Uterus (tissue), 4 donors: ENCODE measurements around the gene CAPZB. TPM values are rescaled to one million over a fixed set of nuclear protein-coding genes. Genes with fewer than 3 reads are reported as not detected.

Experiments
- DNase-seq, 2 donors: peaks; one replicate each; pipeline ENCODE4 v3.0.0-alpha.2; 2019 to 2020
- H3K27ac ChIP-seq, 2 donors: fragments of 200-600 bp; sonication (generic); 1 replicate in 1 of 2; 2 replicates in 1 of 2; pipeline ENCODE4 v1.5.1; 2016 to 2018
- H3K27me3 ChIP-seq, 2 donors: fragments of 200-600 bp; sonication (generic); one replicate each; pipeline ENCODE4 v1.5.1; 2018 to 2019; ENCODE audit warnings: control low read depth in 1 of 2
- H3K36me3 ChIP-seq, 2 donors: fragments of 200-600 bp; sonication (generic); one replicate each; pipeline ENCODE4 v1.5.1; 2019; ENCODE audit warnings: control low read depth in 1 of 2
- H3K4me1 ChIP-seq, 2 donors: fragments of 200-600 bp; sonication (generic); one replicate each; pipeline ENCODE4 v1.5.1; 2018 to 2019; ENCODE audit warnings: control low read depth in 1 of 2
- H3K4me3 ChIP-seq, 2 donors: fragments of 200-600 bp; sonication (generic); 1 replicate in 1 of 2; 2 replicates in 1 of 2; pipeline ENCODE4 v1.5.1; 2018 to 2019; ENCODE audit warnings: mild to moderate bottlenecking in 1 of 2
- H3K9me3 ChIP-seq, 2 donors: fragments of 200-600 bp; sonication (generic); one replicate each; pipeline ENCODE4 v1.5.1; 2019; ENCODE audit warnings: control low read depth in 1 of 2
- POLR2A ChIP-seq, 2 donors: fragments of 450-650 bp; IDR thresholded peaks; one replicate each; pipeline ENCODE4 v1.6.1; 2016; ENCODE audit warnings: antibody characterized with exemption in 2 of 2, mild to moderate bottlenecking in 1 of 2, moderate library complexity in 1 of 2
- intact Hi-C: fragments of 100-400 bp; cut with DNase I; formaldehyde crosslinking; loops from one replicate; pipeline ENCODE4 v1.15.1; 2023; ENCODE audit warnings: low total_unique reads
- total RNA-seq, 4 donors: library from RNA; depleted of rRNA in 3 of 4; stranded (reverse); fragments of >200 nt in 3 of 4; gene quantifications; one replicate each; pipeline versions ENCODE4 v1.1.0 to v1.2.4, GENCODE V29; 2014 to 2023
- TF ChIP-seq, protein P1 (sequence below), 4 experiments: fragments of 200-600 bp in 2 of 4; fragments of 450-650 bp in 2 of 4; sonication (generic) in 2 of 4; IDR thresholded peaks; one replicate each; pipeline ENCODE4 v1.5.1; 2016 to 2019; ENCODE audit warnings: antibody characterized with exemption in 4 of 4, mild to moderate bottlenecking in 2 of 4, moderate library complexity in 1 of 4
- donor health status: DM: yes; HTN: yes; CAD: no.

CAPZB gene
- total RNA-seq, 4 donors from 2014 or later, result 94.4 to 281 (median 141) TPM

- H3K9me3 ChIP-seq, result no peaks in the 10 kb centered on the region
- intact Hi-C loops, result no loop called here
- no peaks in the 10 kb centered on the region for H3K36me3 ChIP-seq
- H3K27ac ChIP-seq, result peak overlapping the region; percentile 52 to 55
- peaks cover 13% of the 10 kb centered on the region in 2 donors for H3K4me1 ChIP-seq
- no peak for DNase-seq
- TF ChIP-seq, protein P1, sequence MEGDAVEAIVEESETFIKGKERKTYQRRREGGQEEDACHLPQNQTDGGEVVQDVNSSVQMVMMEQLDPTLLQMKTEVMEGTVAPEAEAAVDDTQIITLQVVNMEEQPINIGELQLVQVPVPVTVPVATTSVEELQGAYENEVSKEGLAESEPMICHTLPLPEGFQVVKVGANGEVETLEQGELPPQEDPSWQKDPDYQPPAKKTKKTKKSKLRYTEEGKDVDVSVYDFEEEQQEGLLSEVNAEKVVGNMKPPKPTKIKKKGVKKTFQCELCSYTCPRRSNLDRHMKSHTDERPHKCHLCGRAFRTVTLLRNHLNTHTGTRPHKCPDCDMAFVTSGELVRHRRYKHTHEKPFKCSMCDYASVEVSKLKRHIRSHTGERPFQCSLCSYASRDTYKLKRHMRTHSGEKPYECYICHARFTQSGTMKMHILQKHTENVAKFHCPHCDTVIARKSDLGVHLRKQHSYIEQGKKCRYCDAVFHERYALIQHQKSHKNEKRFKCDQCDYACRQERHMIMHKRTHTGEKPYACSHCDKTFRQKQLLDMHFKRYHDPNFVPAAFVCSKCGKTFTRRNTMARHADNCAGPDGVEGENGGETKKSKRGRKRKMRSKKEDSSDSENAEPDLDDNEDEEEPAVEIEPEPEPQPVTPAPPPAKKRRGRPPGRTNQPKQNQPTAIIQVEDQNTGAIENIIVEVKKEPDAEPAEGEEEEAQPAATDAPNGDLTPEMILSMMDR (IDR thresholded peaks at IDR 0.05), result no peak
- TF ChIP-seq POLR2A (IDR thresholded peaks at IDR 0.05), result no peak
- no peak overlapping the region for H3K4me3 ChIP-seq
- no peaks in the 10 kb centered on the region for H3K27me3 ChIP-seq
Observed at GRCh38 chr1:19360432-19360831, 124.9 kb downstream of the CAPZB start.

GRCh38 chr1:19360016-19360415 is 125.3 kb downstream of the CAPZB start:
- Histone ChIP-seq H3K9me3 (no peaks in the 10 kb centered on the region), H3K4me1 (peaks cover 13% of the 10 kb centered on the region in 2 donors), H3K27ac (peak overlapping the region; percentile 52 to 55), H3K4me3 (no peak overlapping the region), H3K36me3 (no peaks in the 10 kb centered on the region), H3K27me3 (no peaks in the 10 kb centered on the region)
- intact Hi-C loops, result no loop called here
- DNase-seq, result no peak
- no peak for TF ChIP-seq POLR2A (IDR thresholded peaks at IDR 0.05)

DNA sequence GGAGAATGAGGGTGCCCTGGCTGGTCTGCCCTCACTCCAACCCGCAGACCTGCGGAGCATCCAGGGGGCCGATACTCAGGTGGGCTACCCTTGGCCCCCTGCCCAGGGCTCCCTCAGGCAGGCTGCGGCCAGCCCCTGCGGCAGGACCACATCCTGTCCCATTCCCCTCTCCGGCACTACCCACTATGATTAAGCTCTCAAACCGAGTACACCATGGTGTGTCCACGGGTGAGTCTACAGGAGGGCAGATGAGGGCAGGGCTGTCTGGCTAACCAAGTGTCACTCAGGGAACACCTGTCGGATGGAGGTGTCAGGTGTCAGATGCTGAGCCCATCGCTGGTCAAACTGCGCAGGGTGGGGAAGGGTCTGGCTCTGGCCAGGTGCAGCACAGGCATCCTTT is 126.0 kb downstream of the CAPZB start:
- Histone ChIP-seq H3K4me3 (no peak overlapping the region), H3K9me3 (no peaks in the 10 kb centered on the region), H3K27ac (peak overlapping the region; percentile 52 to 55), H3K4me1 (peaks cover 13% of the 10 kb centered on the region in 2 donors), H3K27me3 (no peaks in the 10 kb centered on the region), H3K36me3 (no peaks in the 10 kb centered on the region)
- DNase-seq, result no peak
- no peak for TF ChIP-seq POLR2A (IDR thresholded peaks at IDR 0.05)
- TF ChIP-seq, protein P1 (IDR thresholded peaks at IDR 0.05), result no peak
- intact Hi-C loops, result no loop called here

DNA sequence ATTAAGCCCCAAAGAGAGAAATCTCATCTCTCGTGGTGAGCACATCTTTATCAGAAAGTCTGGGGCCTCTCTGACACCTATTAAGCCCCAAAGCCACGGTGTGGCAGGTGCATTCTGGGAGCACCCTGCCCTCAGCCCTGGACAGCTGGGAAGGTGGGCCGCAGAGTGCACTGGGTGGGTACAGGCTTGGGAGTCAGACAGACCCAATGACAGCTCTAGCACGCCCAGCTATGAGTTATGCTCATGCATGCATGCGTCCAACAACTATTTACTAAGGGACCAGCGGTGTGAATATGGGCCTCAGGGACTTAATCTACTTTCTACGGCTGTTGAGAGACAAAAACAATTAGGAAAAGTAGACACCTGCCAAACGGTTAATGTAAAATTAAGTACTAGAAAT is 126.6 kb downstream of the CAPZB start:
- DNase-seq, result no peak
- Histone ChIP-seq H3K4me1 (peaks cover 6 to 13% of the 10 kb centered on the region in 2 donors), H3K9me3 (no peaks in the 10 kb centered on the region), H3K4me3 (no peak overlapping the region), H3K27ac (no peak overlapping the region), H3K36me3 (no peaks in the 10 kb centered on the region), H3K27me3 (no peaks in the 10 kb centered on the region)
- TF ChIP-seq, protein P1 (IDR thresholded peaks at IDR 0.05), result no peak
- no peak for TF ChIP-seq POLR2A (IDR thresholded peaks at IDR 0.05)
- intact Hi-C loops, result no loop called here

- no peak for TF ChIP-seq POLR2A (IDR thresholded peaks at IDR 0.05)
- TF ChIP-seq, protein P1 (IDR thresholded peaks at IDR 0.05), result no peak
- Histone ChIP-seq H3K27me3 (no peaks in the 10 kb centered on the region), H3K9me3 (no peaks in the 10 kb centered on the region), H3K36me3 (no peaks in the 10 kb centered on the region), H3K4me1 (peaks cover 4 to 13% of the 10 kb centered on the region in 2 donors), H3K4me3 (no peak overlapping the region), H3K27ac (no peak overlapping the region)
- intact Hi-C loops, result no loop called here
- no peak for DNase-seq
Observed at GRCh38 chr1:19357299-19357986, 127.9 kb downstream of the CAPZB start.
